K562 (cell line): ENCODE data around the gene MGAT5. TPM values are rescaled to one million over a fixed set of nuclear protein-coding genes. Genes with fewer than 3 reads are reported as not detected.
A peak's percentile ranks its signal among the peaks of the same experiment; 100 is the strongest.

Experiments used
- ATAC-seq: fragments of 200-7000 bp; cut with Tn5 transposase; 3 replicates; pipeline ENCODE4 v1.9.1; 2020; ENCODE audit warnings: moderate library complexity
- BruUV-seq: library from RNA; stranded (reverse); fragments of 400-500 nt; replicated peaks from 2 replicates; lab custom pipeline; 2021; lab: Mats Ljungman, UMichigan
- CTCF ChIA-PET: fragments of 300-600 bp; formaldehyde crosslinking; extraction: SDS; loops from one replicate; lab custom pipeline; 2021; ENCODE audit warnings: low intra/inter-chr PET ratio; lab: Yijun Ruan, JAX
- POLR2A ChIA-PET: fragments of 300-600, 350-650 bp; sonication (Branson Sonifier 250); formaldehyde crosslinking; extraction: SDS; loops from one replicate; lab custom pipeline; 2021; ENCODE audit warnings: antibody characterized with exemption, inconsistent platforms; lab: Yijun Ruan, JAX
- DNase-seq, 4 experiments: peaks; one replicate each; pipeline versions ENCODE4 v3.0.0 to v3.0.0-alpha.2; 2011 to 2018; ENCODE audit warnings: low spot score in 3 of 4, mixed read lengths in 3 of 4; ENCODE audit errors: extremely low read depth in 1 of 4
- FAIRE-seq: peaks from 2 replicates; lab custom pipeline; 2011; peaks lifted over from hg19 to GRCh38; lab: Jason Lieb, UNC
- H2AFZ ChIP-seq: 2 replicates; pipeline ENCODE4 v1.6.0; 2011; ENCODE audit warnings: low read depth, low read length, control low read depth, inconsistent platforms
- H3K27ac ChIP-seq: fragments of 200-600 bp; 3 replicates; pipeline ENCODE4 v1.8.0; 2011; ENCODE audit warnings: low read depth, mild to moderate bottlenecking, control low read depth, inconsistent platforms, low read length, moderate library complexity, mixed read lengths; ENCODE audit errors: extremely low read depth
- H3K27me3 ChIP-seq, 2 experiments: fragments of 300-600 bp in 1 of 2; 2 replicates in 1 of 2; 3 replicates in 1 of 2; pipeline versions ENCODE4 v1.6.0 to v1.8.0; 2011; ENCODE audit warnings: inconsistent platforms in 2 of 2, low read length in 2 of 2, mild to moderate bottlenecking in 1 of 2, mixed read lengths in 1 of 2, moderate library complexity in 1 of 2; ENCODE audit not compliant: control insufficient read depth in 2 of 2, insufficient read depth in 2 of 2
- H3K36me3 ChIP-seq: fragments of 300-600 bp; 3 replicates; pipeline ENCODE4 v1.8.0; 2011; ENCODE audit warnings: mild to moderate bottlenecking, low read length, inconsistent platforms; ENCODE audit not compliant: control insufficient read depth, insufficient read depth
- H3K4me1 ChIP-seq, 2 experiments: fragments of 200-600 bp in 1 of 2; replicated peaks in 1 of 2; 2 replicates in 1 of 2; 3 replicates in 1 of 2; pipeline versions ENCODE4 v1.5.1 to v1.8.0; 2011; ENCODE audit warnings: inconsistent platforms in 2 of 2, low read length in 2 of 2, mild to moderate bottlenecking in 1 of 2, mixed read lengths in 1 of 2, moderate library complexity in 1 of 2; ENCODE audit not compliant: control insufficient read depth in 2 of 2, insufficient read depth in 2 of 2
- H3K4me2 ChIP-seq: 2 replicates; pipeline ENCODE4 v1.6.1; 2011; ENCODE audit warnings: low read length, control low read depth, inconsistent platforms, mixed read lengths; ENCODE audit not compliant: insufficient read depth
- H3K4me3 ChIP-seq: fragments of 200-600 bp; sonication (generic), shearing (Covaris generic); 2 replicates; pipeline ENCODE4 v1.5.1; 2016; ENCODE audit warnings: control low read depth, inconsistent platforms
- H3K79me2 ChIP-seq: fragments of 200-600 bp; 3 replicates; pipeline ENCODE4 v1.8.0; 2011; ENCODE audit warnings: low read length, inconsistent platforms; ENCODE audit not compliant: control insufficient read depth, insufficient read depth
- H3K9ac ChIP-seq, 2 experiments: 2 replicates each; pipeline versions ENCODE4 v1.6.0 to v1.6.1; 2011; ENCODE audit warnings: low read depth in 2 of 2, low read length in 2 of 2, control low read depth in 1 of 2, inconsistent platforms in 1 of 2, mild to moderate bottlenecking in 1 of 2, mixed read lengths in 1 of 2; ENCODE audit not compliant: insufficient read depth in 1 of 2
- H3K9me1 ChIP-seq: one replicate; pipeline ENCODE4 v1.6.0; 2011; ENCODE audit warnings: inconsistent platforms, mild to moderate bottlenecking, low read length, moderate library complexity; ENCODE audit not compliant: control insufficient read depth, insufficient read depth
- H3K9me3 ChIP-seq: replicated peaks from 2 replicates; pipeline ENCODE4 v1.5.1; 2011; ENCODE audit warnings: low read depth, low read length, inconsistent platforms; ENCODE audit not compliant: control insufficient read depth, insufficient read depth
- H4K20me1 ChIP-seq: replicated peaks from 2 replicates; pipeline ENCODE4 v1.6.1; 2011; ENCODE audit warnings: low read length, inconsistent platforms, mixed read lengths; ENCODE audit not compliant: control insufficient read depth, insufficient read depth
- ATF7 ChIP-seq: fragments of 450-650 bp; IDR thresholded peaks from 2 replicates; pipeline ENCODE4 v1.7.1; 2014; ENCODE audit warnings: mild to moderate bottlenecking, moderate library complexity
- BCL6 ChIP-seq: fragments of 250-450 bp; sonication (Bioruptor Pico); IDR thresholded peaks from 2 replicates; pipeline ENCODE4 v1.4.0; 2020
- CBX1 ChIP-seq: sonication (generic); IDR thresholded peaks from 2 replicates; pipeline ENCODE4 v1.6.1; 2016; ENCODE audit warnings: antibody characterized with exemption, low read depth, mild to moderate bottlenecking
- EGR1 ChIP-seq: fragments of 450-650 bp; conservative IDR thresholded peaks from 2 replicates; pipeline ENCODE4 v1.6.1; 2017; ENCODE audit warnings: mild to moderate bottlenecking
- ESRRA ChIP-seq: fragments of 450-650 bp; IDR thresholded peaks from 2 replicates; pipeline ENCODE4 v1.6.1; 2014; ENCODE audit warnings: low read depth, mild to moderate bottlenecking, moderate library complexity, borderline replicate concordance
- ETV1 ChIP-seq: fragments of 450-650 bp; conservative IDR thresholded peaks from 2 replicates; pipeline ENCODE4 v1.6.1; 2016; ENCODE audit warnings: missing genetic modification characterization, control low read depth, low read depth, missing compliant biosample characterization
- ETV5 ChIP-seq: sonication (generic); formaldehyde crosslinking; IDR thresholded peaks from 2 replicates; pipeline ENCODE4 v1.4.0; 2020; ENCODE audit warnings: low read depth, mild to moderate bottlenecking, missing genetic modification reagents
- HIVEP1 ChIP-seq: fragments of 250-450 bp; sonication (Bioruptor Pico); IDR thresholded peaks from 2 replicates; pipeline ENCODE4 v1.4.0; 2020; ENCODE audit warnings: mild to moderate bottlenecking
- ILK ChIP-seq: fragments of 450-650 bp; IDR thresholded peaks from 2 replicates; pipeline ENCODE4 v1.6.1; 2016; ENCODE audit warnings: missing genetic modification characterization, low read depth, mild to moderate bottlenecking, missing compliant biosample characterization, moderate library complexity, borderline replicate concordance
- KLF10 ChIP-seq: fragments of 250-450 bp; sonication (Bioruptor Pico); IDR thresholded peaks from 2 replicates; pipeline ENCODE4 v1.6.1; 2021; ENCODE audit warnings: matching md5 sums
- MEF2D ChIP-seq: conservative IDR thresholded peaks from 2 replicates; pipeline ENCODE4 v1.6.1; 2016; ENCODE audit warnings: low read depth, missing genetic modification characterization, missing compliant biosample characterization
- TAF7 ChIP-seq: fragments of 450-650 bp; IDR thresholded peaks from 2 replicates; pipeline ENCODE4 v1.6.1; 2016; ENCODE audit warnings: missing genetic modification characterization, missing compliant biosample characterization
- WGBS: fragments of 100-300 bp; shearing (Covaris generic); methylation state at CpG from one replicate; pipeline ENCODE4 v1.1.6; 2016; ENCODE audit warnings: low coverage, mixed read lengths; ENCODE audit not compliant: insufficient coverage; ENCODE audit errors: missing lambda C conversion rate; 5-methylcytosine and 5-hydroxymethylcytosine counted together
- in situ Hi-C: fragments of 300-500 bp; cut with MboI; formaldehyde crosslinking; loops from 4 replicates; pipeline ENCODE4 v1.15.0; 2018; ENCODE audit warnings: inconsistent platforms, mixed read lengths
- intact Hi-C: fragments of 100-400 bp; cut with micrococcal nuclease; formaldehyde crosslinking; loops from 2 replicates; pipeline ENCODE4 v1.14.2; 2022
- polyA plus RNA-seq, 8 experiments: library from polyadenylated mRNA; depleted of rRNA in 4 of 8; stranded (reverse) in 5 of 8; unstranded in 3 of 8; fragments of >200 nt; fragmentation: Nextera tagmentation in 2 of 8; fragmentation: Illumina TruSeq in 1 of 8; extraction: Ambion mirVana in 2 of 8; extraction: Trizol in 1 of 8; gene quantifications; 2 replicates each; pipeline versions ENCODE4 v1.2.1 to v1.2.3, GENCODE V29; 2011 to 2014; ENCODE audit warnings: inconsistent platforms in 1 of 8, missing spikeins in 1 of 8
- total RNA-seq, 7 experiments: library from RNA; depleted of rRNA in 6 of 7; stranded (reverse); fragments of >200 nt in 6 of 7; fragmentation: Illumina TruSeq in 2 of 7; extraction: Trizol in 2 of 7; gene quantifications; 2 replicates each; pipeline versions ENCODE4 v1.2.1 to v1.2.3, GENCODE V29; 2011 to 2021; ENCODE audit warnings: low replicate concordance in 1 of 7
- TF ChIP-seq, protein P1 (sequence below): fragments of 200-800 bp; sonication (Bioruptor generic); IDR thresholded peaks from 2 replicates; pipeline ENCODE4 v1.6.1; 2017; ENCODE audit warnings: missing genetic modification characterization, missing compliant biosample characterization

Gene MGAT5
- total and polyA plus RNA-seq, 9 of the 15 experiments (the other 6 are each of a cell fraction or from before 2014, with no cell fraction given) = 1.6 to 18.6 (median 11.1) TPM

DNA sequence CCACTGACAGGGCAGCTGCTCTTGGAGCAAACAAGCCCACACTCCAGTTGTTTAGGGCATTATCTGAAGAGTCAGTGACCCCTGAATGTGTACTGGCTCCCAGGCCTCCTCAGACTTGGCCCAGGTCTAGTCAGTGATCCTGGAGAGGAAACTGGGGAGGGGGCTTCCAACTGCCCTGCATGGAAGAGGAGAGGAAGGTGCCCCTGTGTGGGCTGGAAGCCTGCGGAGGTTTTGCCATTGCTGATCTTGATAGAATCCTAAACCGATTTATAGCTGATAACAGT is 197.4 kb downstream of the MGAT5 start (continued):
- TF ChIP-seq EGR1 = no peak

DNA sequence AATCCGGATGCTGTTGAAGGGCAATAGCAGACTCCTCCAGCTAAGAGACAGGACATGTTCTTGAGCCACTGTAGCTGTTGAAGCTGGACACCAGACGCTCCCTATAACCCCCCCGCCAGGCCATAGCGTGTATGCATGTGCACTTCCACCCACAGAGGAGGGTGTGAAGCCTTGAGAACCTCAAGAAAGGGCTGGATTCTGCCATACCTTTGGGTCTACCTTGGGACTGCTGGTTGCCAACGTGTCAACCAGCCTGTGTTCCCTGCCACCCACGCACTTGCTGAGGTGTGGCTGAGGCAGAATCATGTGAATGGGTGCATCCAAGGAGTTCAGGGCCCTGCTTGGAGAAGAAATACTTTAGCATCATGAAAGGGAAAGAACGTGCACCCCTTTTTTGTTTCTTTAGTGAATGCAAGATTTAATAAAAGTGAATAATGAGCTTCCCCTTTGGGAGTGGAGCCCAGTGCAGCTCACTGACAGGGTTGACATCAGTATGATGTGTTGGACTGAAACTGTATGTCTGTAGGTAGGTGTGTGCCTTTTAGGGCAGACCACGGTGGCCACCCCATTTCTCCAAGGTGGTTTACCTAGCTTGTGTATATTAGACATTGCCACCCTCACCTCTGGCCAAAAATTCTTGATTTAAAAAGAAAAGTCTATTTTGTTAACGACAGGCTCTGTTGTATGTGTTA is 198.3 kb downstream of the MGAT5 start:
- no peak for ATAC-seq
- CTCF ChIA-PET = interaction anchor here (0.6 to 3.1 kb wide), 4 partner anchors 334 to 1150 kb away, joined by 5 to 27 read pairs (median 10); no protein-coding TSS in a partner anchor
- Histone ChIP-seq H3K4me2 (no peak overlapping the region), H3K27me3 (peaks cover 0 to 25% of the 10 kb centered on the region in 2 experiments; a peak in 3 of 5 replicates), H3K27ac (no peak overlapping the region), H3K9me1 (no peaks in the 10 kb centered on the region), H3K79me2 (no peaks in the 10 kb centered on the region), H3K36me3 (no peaks in the 10 kb centered on the region), H3K9me3 (no peaks in the 10 kb centered on the region), H4K20me1 (peaks cover 5% of the 10 kb centered on the region; the same call in 1 of the 2 replicates), H3K9ac (no peak overlapping the region), H3K4me3 (no peak overlapping the region), H3K4me1 (no peaks in the 10 kb centered on the region), H2AFZ (no peak overlapping the region)
- in situ Hi-C loops = loop anchor here (10.0 kb wide), 1 partner anchor 337 kb away; no protein-coding TSS in a partner anchor
- BruUV-seq = no TSS peak
- 0 out of 2 replicates have a peak, but pooled peaks have one; percentile 24 for TF ChIP-seq EGR1
- TF ChIP-seq MEF2D (tag) = no peak
- 15% methylated on average over 8 of the region's 9 CpGs for WGBS
- POLR2A ChIA-PET = interaction anchor here (1.1 to 1.5 kb wide), 2 partner anchors 11 to 437 kb away, joined by 4 to 7 read pairs; no protein-coding TSS in a partner anchor
- FAIRE-seq = no peak
- no peak for DNase-seq
- intact Hi-C loops = no loop called here

DNA sequence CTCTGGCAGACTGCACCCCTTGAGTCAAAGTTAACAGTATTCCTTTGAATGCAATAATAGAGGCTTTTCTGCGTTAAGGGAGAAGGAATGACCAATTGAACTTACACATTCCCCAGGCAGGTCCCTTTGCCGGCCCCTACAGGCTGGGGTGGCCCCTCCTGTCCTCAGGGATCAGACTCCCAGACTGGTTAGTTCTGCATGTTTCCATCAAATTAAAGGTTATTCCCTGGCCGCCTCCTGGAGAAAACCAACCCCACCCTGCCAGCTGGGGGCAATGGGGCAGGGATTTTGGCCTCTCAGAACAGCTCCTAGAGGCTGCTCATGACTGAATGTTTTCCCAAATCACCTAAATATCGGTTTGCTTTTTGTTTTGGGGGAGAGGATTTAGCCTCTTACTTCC is 199.6 kb downstream of the MGAT5 start:
- whole genome bisulfite sequencing = 19% methylated on average over 4 of the region's 4 CpGs
- no TSS peak for BruUV-seq
- H4K20me1 ChIP-seq = peaks cover 12% of the 10 kb centered on the region; the same call in 1 of the 2 replicates
- H3K9me3 ChIP-seq = no peaks in the 10 kb centered on the region
- no peak for DNase-seq
- FAIRE-seq = no peak
- H3K79me2 ChIP-seq = no peaks in the 10 kb centered on the region
- no peaks in the 10 kb centered on the region for H3K4me1 ChIP-seq
- no peak overlapping the region for H3K4me3 ChIP-seq
- H3K4me2 ChIP-seq = no peak overlapping the region
- ChIA-PET CTCF (no interaction called here), POLR2A (interaction anchor here (1.5 kb wide), 1 partner anchor 436 kb away, joined by 4 read pairs; no protein-coding TSS in a partner anchor)
- no peak overlapping the region for H3K27ac ChIP-seq
- H3K9me1 ChIP-seq = no peaks in the 10 kb centered on the region
- in situ Hi-C loops (loop anchor here (10.0 kb wide), 1 partner anchor 339 kb away; no protein-coding TSS in a partner anchor), intact Hi-C loops (no loop called here)
- no peak overlapping the region for H2AFZ ChIP-seq
- no peak overlapping the region for H3K9ac ChIP-seq
- no peak for ATAC-seq
- H3K27me3 ChIP-seq = peaks cover 0 to 35% of the 10 kb centered on the region in 2 experiments; a peak in 3 of 5 replicates
- H3K36me3 ChIP-seq = no peaks in the 10 kb centered on the region
- TF ChIP-seq ESRRA (no peak), ILK (tag) (no peak), ATF7 (no peak), TAF7 (tag) (no peak), BCL6 (CRISPR knock-in tag) (no peak), KLF10 (CRISPR knock-in tag) (no peak), ETV1 (no peak), ETV5 (CRISPR knock-in tag) (no peak), CBX1 (no peak), HIVEP1 (no peak)
- TF ChIP-seq, protein P1, sequence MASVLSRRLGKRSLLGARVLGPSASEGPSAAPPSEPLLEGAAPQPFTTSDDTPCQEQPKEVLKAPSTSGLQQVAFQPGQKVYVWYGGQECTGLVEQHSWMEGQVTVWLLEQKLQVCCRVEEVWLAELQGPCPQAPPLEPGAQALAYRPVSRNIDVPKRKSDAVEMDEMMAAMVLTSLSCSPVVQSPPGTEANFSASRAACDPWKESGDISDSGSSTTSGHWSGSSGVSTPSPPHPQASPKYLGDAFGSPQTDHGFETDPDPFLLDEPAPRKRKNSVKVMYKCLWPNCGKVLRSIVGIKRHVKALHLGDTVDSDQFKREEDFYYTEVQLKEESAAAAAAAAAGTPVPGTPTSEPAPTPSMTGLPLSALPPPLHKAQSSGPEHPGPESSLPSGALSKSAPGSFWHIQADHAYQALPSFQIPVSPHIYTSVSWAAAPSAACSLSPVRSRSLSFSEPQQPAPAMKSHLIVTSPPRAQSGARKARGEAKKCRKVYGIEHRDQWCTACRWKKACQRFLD (CRISPR knock-in tag) = no peak
